Hepatocyte (in vitro differentiated cells): ENCODE results near the gene S100A5.

ENCODE experiments used
- EZH2 ChIP-seq: fragments of 200-600 bp; sonication (generic); IDR thresholded peaks from 2 replicates; pipeline ENCODE4 v1.6.1; 2016; ENCODE audit warnings: antibody characterized with exemption, mild to moderate bottlenecking, borderline replicate concordance
- TF ChIP-seq, protein P1 (sequence below): fragments of 200-600 bp; sonication (generic); IDR thresholded peaks from 2 replicates; pipeline ENCODE4 v1.5.1; 2016; ENCODE audit warnings: antibody characterized with exemption, mild to moderate bottlenecking; ENCODE audit not compliant: poor library complexity

DNA sequence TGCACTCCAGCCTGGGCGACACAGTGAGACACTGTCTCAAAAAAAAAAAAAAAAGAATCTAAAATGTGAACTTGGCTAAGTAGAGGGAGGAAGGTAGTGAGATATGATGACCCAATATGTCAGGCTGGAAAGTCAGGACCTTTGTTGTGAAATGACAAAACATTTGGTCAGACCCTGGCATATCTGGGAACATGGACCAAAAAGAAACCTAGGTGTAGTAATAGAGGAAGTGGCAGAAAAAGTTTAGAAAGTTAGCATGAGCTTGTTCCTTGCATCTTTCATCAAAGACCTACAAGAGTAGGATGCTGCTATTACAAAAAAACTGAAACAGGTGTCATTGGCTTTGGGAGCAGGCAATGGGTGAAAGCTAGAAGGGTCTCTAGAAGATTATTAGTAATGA, 15.6 kb upstream of the S100A5 start:
- TF ChIP-seq EZH2 = no peak
- TF ChIP-seq, protein P1, sequence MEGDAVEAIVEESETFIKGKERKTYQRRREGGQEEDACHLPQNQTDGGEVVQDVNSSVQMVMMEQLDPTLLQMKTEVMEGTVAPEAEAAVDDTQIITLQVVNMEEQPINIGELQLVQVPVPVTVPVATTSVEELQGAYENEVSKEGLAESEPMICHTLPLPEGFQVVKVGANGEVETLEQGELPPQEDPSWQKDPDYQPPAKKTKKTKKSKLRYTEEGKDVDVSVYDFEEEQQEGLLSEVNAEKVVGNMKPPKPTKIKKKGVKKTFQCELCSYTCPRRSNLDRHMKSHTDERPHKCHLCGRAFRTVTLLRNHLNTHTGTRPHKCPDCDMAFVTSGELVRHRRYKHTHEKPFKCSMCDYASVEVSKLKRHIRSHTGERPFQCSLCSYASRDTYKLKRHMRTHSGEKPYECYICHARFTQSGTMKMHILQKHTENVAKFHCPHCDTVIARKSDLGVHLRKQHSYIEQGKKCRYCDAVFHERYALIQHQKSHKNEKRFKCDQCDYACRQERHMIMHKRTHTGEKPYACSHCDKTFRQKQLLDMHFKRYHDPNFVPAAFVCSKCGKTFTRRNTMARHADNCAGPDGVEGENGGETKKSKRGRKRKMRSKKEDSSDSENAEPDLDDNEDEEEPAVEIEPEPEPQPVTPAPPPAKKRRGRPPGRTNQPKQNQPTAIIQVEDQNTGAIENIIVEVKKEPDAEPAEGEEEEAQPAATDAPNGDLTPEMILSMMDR = no peak
